ENCODE results near the gene ADGRA1. TPM values are rescaled to one million over a fixed set of nuclear protein-coding genes. Genes with fewer than 3 reads are reported as not detected.

The ADGRA1 gene
- total RNA-seq, 4 donors from 2014 or later, result 0.32 TPM; not detected in 3

GRCh38 chr10:133140417-133141143 is 52.9 kb downstream of the ADGRA1 start:
- ATAC-seq (ENCODE audit: low FRiP score), result no peak
- DNase-seq (ENCODE audit: low spot score), result no peak
- TF ChIP-seq, protein P1, sequence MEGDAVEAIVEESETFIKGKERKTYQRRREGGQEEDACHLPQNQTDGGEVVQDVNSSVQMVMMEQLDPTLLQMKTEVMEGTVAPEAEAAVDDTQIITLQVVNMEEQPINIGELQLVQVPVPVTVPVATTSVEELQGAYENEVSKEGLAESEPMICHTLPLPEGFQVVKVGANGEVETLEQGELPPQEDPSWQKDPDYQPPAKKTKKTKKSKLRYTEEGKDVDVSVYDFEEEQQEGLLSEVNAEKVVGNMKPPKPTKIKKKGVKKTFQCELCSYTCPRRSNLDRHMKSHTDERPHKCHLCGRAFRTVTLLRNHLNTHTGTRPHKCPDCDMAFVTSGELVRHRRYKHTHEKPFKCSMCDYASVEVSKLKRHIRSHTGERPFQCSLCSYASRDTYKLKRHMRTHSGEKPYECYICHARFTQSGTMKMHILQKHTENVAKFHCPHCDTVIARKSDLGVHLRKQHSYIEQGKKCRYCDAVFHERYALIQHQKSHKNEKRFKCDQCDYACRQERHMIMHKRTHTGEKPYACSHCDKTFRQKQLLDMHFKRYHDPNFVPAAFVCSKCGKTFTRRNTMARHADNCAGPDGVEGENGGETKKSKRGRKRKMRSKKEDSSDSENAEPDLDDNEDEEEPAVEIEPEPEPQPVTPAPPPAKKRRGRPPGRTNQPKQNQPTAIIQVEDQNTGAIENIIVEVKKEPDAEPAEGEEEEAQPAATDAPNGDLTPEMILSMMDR (IDR thresholded peaks at IDR 0.05), result no peak

GRCh38 chr10:133141144-133141957 is 53.6 kb downstream of the ADGRA1 start:
- TF ChIP-seq, protein P1 (IDR thresholded peaks at IDR 0.05), result no peak
- DNase-seq (ENCODE audit: low spot score), result no peak
- no peak for ATAC-seq (ENCODE audit: low FRiP score)

GRCh38 chr10:133141958-133142340 is 54.2 kb downstream of the ADGRA1 start:
- DNase-seq (ENCODE audit: low spot score) (no peak), ATAC-seq (ENCODE audit: low FRiP score) (no peak)
- TF ChIP-seq, protein P1 (IDR thresholded peaks at IDR 0.05), result no peak

DNA sequence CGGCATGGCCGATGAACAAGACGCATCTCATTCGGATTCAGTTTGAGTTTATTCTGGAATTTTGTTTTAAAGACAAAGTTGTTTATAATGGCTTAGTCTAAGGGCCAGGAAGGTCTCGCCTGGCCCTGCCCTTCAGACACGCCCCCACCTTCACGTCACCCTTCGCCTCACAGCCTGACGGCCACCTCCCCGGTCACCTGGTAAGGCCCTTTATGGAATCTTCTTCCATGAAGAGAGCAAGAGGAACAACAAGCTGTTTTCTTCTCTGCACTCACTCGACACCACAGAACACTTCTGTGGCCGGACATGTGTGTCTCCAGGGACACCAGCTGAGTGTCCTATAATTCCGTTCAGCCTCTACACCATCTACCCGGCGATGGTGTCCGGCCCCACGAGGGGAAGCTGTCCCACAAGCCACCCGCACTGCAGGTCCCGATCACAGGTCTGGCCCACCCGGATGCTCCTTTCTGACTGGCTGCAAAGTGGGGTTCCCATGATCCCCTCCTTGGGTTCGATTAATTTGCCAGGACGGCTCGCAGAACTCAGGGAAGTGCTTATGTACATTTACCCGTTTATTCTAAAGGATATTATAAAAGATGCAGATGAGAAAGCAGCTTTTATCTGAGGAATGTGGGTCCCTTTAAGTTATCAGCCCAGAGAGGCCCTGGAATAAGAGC is 54.9 kb downstream of the ADGRA1 start:
- no peak for DNase-seq (ENCODE audit: low spot score)
- no peak for ATAC-seq (ENCODE audit: low FRiP score)
- TF ChIP-seq, protein P1 (IDR thresholded peaks at IDR 0.05), result no peak

DNA sequence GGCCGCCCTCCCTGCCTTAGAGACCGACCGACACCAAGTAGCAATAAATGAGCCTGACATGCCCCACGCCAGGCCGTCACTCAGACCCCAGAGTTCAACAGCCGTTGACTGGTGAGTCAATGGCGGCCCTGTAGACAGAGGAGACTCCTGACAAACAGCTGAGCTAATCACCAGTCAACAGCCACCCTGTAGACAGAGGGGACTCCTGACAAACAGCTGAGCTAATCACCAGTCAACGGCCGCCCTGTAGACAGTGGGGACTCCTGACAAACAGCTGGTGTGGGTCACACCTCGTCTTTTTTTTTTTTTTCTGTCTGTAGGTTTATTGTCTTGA is 55.4 kb downstream of the ADGRA1 start:
- DNase-seq (ENCODE audit: low spot score) (peak; percentile 2), ATAC-seq (ENCODE audit: low FRiP score) (no peak)
- TF ChIP-seq, protein P1 (IDR thresholded peaks at IDR 0.05), result no peak

DNA sequence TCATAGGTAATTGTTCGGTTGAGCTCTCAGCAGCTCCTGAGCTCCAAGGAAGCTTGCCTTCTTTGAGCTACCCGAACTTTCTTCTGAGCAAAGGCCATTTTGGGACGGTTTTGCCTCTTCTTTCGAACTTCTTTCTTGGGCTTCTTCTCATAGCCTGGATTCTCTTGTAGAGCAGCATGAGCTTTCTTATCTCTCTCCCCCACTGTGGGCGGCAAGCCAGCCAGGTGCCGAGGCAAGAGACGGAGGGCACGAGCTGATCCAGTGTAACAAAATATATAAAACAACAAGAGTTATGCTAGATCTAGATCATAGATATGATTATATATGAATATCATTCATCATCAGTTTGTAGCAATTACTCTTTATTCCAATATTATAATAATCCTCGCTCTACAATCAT is 55.8 kb downstream of the ADGRA1 start:
- TF ChIP-seq, protein P1 (IDR thresholded peaks at IDR 0.05), result no peak
- DNase-seq (ENCODE audit: low spot score), result peak; percentile 5
- ATAC-seq (ENCODE audit: low FRiP score), result no peak
